Heart left ventricle (tissue), 13 donors: Measurements from ENCODE around the gene SLC39A13.

Experiments
- CTCF ChIP-seq, 12 donors: fragments of 200-600 bp; sonication (generic) in 4 of 12; IDR thresholded peaks; one replicate each; pipeline versions ENCODE4 v1.5.0 to v1.8.0; 2018 to 2022; ENCODE audit warnings: antibody characterized with exemption in 12 of 12, mild to moderate bottlenecking in 5 of 12
- POLR2A ChIP-seq, 2 donors: fragments of 450-650 bp; IDR thresholded peaks; one replicate each; pipeline ENCODE4 v1.6.1; 2017; ENCODE audit warnings: antibody characterized with exemption in 2 of 2, mild to moderate bottlenecking in 2 of 2, moderate library complexity in 2 of 2
- donor health status: ischemic (EF 13 %, LVEDD 7.1; RV severe dilation, severe dysfunction).
- donor health status: DM: no; HTN: yes; CAD: no.
- donor health status: DM: no; HTN: no; CAD: no.
- donor health status: ischemic (EF 25% LVEDD 6.9; RV normal size, moderate dysfunction).
- donor health status: ischemic (EF 25% LVEDD 5.7; RV mildly dilated, moderate dysfunction).
- donor health status: ischemic (EF 35%, LVEDD 5.7; RV mildly dilated, moderate dysfunction).
- donor health status: nonischemic (EF 11% LVEDD 7.7; RV severe dilation, severe dysfunction).
- donor health status: DM: yes; HTN: yes; CAD: no.
- donor health status: PGD.
- donor health status: ischemic (EF 29% LVEDD 5.4; RV normal size, mild dysfunction).
- donor health status: nonischemic (EF 23%, LVEDD 6.1; RV moderate dilation, normal function).

- no peak for TF ChIP-seq CTCF (IDR thresholded peaks at IDR 0.05)
- TF ChIP-seq POLR2A (IDR thresholded peaks at IDR 0.05), result no peak
Observed at GRCh38 chr11:47374720-47375019, 33.7 kb upstream of the SLC39A13 start.
